ENCODE data around the gene CABLES1.

CABLES1 gene

DNA sequence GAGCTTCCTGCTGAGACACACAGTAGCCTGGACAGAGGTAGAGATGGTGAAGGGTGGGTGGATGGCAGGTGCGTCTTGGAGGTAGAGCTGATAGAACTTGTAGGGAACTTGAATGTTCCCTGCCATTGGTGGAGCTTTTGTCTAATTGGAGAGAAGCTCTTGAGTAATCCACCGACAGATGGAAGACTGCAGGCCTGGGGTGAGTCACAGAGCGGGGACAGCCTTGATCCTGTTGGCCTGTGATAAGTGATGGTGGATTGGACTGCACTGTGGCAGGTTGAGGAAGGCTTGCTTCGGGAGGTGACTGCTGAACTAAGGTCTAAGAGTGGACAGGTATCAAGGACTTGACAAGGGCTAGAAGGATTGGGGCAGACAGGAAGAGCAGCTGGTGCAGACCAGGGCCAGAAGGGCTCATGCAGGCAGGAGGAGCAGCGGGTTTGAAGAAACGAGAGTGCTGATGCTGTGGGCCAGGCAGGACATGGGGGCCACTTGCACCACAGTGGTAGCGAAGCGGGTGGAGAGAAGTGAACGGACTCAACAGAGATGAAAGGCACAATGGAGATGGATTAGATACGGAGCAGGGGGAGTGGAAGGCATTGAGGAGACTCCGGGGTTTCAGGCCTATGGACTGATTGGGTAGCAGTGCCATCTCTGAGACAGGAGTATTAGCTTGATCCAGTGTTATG is 16.3 kb downstream of the CABLES1 start:
- H3K4me2 ChIP-seq (ENCODE audit: low read depth, low read length, poor library complexity, severe bottlenecking): no peak overlapping the region
- no peaks in the 10 kb centered on the region for H3K9me3 ChIP-seq (ENCODE audit: insufficient read depth, low read length)

DNA sequence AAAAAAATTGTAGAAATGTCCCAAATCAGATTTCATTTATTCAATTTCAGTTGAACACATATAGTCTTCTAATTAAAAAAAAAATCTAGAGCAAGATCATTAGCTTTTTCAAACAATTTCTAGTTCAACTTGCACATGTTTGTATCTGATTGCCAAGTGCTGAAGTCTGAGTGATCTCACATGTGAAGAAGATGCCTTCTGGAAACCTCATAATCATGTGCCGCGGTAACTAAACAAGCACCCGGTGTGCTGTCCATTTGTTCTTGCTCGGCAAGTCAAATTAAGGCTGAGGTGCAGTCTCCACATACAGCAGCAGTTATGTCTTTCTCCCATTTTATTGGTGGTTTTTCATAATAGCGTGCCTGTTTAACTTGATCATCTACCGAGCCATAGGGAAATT is 18.7 kb downstream of the CABLES1 start:
- Histone ChIP-seq H4K20me1 (ENCODE audit: low read depth, low read length) (no peaks in the 10 kb centered on the region), H3K9ac (ENCODE audit: low read length) (no peak overlapping the region), H3K9me3 (ENCODE audit: insufficient read depth, low read length) (no peaks in the 10 kb centered on the region), H3K27ac (ENCODE audit: low read depth, low read length) (no peak overlapping the region), H2AFZ (ENCODE audit: low read depth, low read length, severe bottlenecking) (no peak overlapping the region), H3K4me2 (ENCODE audit: low read depth, low read length, poor library complexity, severe bottlenecking) (no peak overlapping the region), H3K9me2 (replicated peaks; ENCODE audit: insufficient read depth, low read length) (no peaks in the 10 kb centered on the region), H3K27me3 (ENCODE audit: low read length) (no peaks in the 10 kb centered on the region), H3F3A (ENCODE audit: insufficient read depth) (no peaks in the 10 kb centered on the region), H3K79me2 (ENCODE audit: insufficient read depth, low read length) (no peaks in the 10 kb centered on the region), H3K4me3 (ENCODE audit: insufficient read depth, low read length, poor library complexity, severe bottlenecking) (no peak overlapping the region), H3K36me3 (ENCODE audit: low read length) (no peaks in the 10 kb centered on the region)
- TF ChIP-seq EZH2phosphoT487 (conservative IDR thresholded peaks at IDR 0.05; ENCODE audit: low read length): no peak
- TF ChIP-seq, protein P1, sequence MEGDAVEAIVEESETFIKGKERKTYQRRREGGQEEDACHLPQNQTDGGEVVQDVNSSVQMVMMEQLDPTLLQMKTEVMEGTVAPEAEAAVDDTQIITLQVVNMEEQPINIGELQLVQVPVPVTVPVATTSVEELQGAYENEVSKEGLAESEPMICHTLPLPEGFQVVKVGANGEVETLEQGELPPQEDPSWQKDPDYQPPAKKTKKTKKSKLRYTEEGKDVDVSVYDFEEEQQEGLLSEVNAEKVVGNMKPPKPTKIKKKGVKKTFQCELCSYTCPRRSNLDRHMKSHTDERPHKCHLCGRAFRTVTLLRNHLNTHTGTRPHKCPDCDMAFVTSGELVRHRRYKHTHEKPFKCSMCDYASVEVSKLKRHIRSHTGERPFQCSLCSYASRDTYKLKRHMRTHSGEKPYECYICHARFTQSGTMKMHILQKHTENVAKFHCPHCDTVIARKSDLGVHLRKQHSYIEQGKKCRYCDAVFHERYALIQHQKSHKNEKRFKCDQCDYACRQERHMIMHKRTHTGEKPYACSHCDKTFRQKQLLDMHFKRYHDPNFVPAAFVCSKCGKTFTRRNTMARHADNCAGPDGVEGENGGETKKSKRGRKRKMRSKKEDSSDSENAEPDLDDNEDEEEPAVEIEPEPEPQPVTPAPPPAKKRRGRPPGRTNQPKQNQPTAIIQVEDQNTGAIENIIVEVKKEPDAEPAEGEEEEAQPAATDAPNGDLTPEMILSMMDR (IDR thresholded peaks at IDR 0.05; ENCODE audit: insufficient read depth, low read length, poor library complexity, severe bottlenecking): no peak

More for the DNA sequence above, 16.3 kb downstream of the CABLES1 start:
- Histone ChIP-seq H3K9me2 (replicated peaks; ENCODE audit: insufficient read depth, low read length) (no peaks in the 10 kb centered on the region), H3K79me2 (ENCODE audit: insufficient read depth, low read length) (no peaks in the 10 kb centered on the region), H3F3A (ENCODE audit: insufficient read depth) (no peaks in the 10 kb centered on the region), H3K27ac (ENCODE audit: low read depth, low read length) (no peak overlapping the region), H3K27me3 (ENCODE audit: low read length) (no peaks in the 10 kb centered on the region), H4K20me1 (ENCODE audit: low read depth, low read length) (no peaks in the 10 kb centered on the region), H3K9ac (ENCODE audit: low read length) (no peak overlapping the region), H3K36me3 (ENCODE audit: low read length) (no peaks in the 10 kb centered on the region), H2AFZ (ENCODE audit: low read depth, low read length, severe bottlenecking) (no peak overlapping the region), H3K4me3 (ENCODE audit: insufficient read depth, low read length, poor library complexity, severe bottlenecking) (no peak overlapping the region)
- no peak for TF ChIP-seq EZH2phosphoT487 (conservative IDR thresholded peaks at IDR 0.05; ENCODE audit: low read length)
- TF ChIP-seq, protein P1 (IDR thresholded peaks at IDR 0.05; ENCODE audit: insufficient read depth, low read length, poor library complexity, severe bottlenecking): no peak

DNA sequence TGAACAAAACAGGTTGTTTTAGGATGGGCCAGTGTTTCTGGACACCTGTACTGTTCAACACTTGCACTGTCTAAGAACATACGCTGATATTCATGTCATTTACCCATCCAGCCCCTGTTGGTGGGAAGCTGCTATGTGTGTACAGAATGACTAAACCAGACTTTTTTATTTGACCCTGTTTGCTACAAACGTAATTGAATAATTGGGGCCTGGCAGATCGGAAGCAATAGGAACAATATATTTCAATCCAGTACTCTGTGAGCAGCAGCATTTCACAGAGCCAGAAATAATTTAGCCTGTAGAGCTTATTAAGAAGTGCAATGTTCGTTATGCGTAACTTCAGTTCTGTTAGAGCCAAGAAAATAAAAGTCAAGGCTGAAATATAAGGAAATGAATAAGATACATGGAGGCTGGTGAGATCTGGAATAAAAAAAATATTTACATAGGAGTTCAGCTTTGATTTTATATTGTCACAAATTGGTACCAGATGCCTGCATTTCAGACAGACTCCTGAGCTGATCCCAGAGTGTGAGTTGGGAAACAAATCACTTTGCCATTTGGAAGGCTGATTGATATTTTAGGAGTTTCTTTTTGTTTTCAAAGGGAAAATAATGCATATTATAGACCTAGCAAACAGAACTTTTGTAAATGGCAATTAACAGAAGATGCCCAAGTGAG is 19.7 kb downstream of the CABLES1 start:
- Histone ChIP-seq H3K27me3 (ENCODE audit: low read length) (no peaks in the 10 kb centered on the region), H3K9me2 (replicated peaks; ENCODE audit: insufficient read depth, low read length) (no peaks in the 10 kb centered on the region), H3F3A (ENCODE audit: insufficient read depth) (no peaks in the 10 kb centered on the region), H3K4me2 (ENCODE audit: low read depth, low read length, poor library complexity, severe bottlenecking) (no peak overlapping the region), H3K9ac (ENCODE audit: low read length) (no peak overlapping the region), H3K9me3 (ENCODE audit: insufficient read depth, low read length) (no peaks in the 10 kb centered on the region), H3K36me3 (ENCODE audit: low read length) (no peaks in the 10 kb centered on the region), H3K4me3 (ENCODE audit: insufficient read depth, low read length, poor library complexity, severe bottlenecking) (no peak overlapping the region), H4K20me1 (ENCODE audit: low read depth, low read length) (no peaks in the 10 kb centered on the region), H3K27ac (ENCODE audit: low read depth, low read length) (no peak overlapping the region), H3K79me2 (ENCODE audit: insufficient read depth, low read length) (no peaks in the 10 kb centered on the region), H2AFZ (ENCODE audit: low read depth, low read length, severe bottlenecking) (no peak overlapping the region)
- TF ChIP-seq EZH2phosphoT487 (conservative IDR thresholded peaks at IDR 0.05; ENCODE audit: low read length): no peak
- TF ChIP-seq, protein P1 (IDR thresholded peaks at IDR 0.05; ENCODE audit: insufficient read depth, low read length, poor library complexity, severe bottlenecking): no peak

Measured in SU-DHL-6 (cell line).